Ammon's horn (tissue), 1 donor: ENCODE data around the gene NCS1.
A peak's percentile ranks its signal among the peaks of the same experiment; 100 is the strongest.

ENCODE experiments used
- DNase-seq: peaks from one replicate; pipeline ENCODE4 v3.0.0-alpha.2; 2016; ENCODE audit warnings: low spot score

Gene NCS1

DNA sequence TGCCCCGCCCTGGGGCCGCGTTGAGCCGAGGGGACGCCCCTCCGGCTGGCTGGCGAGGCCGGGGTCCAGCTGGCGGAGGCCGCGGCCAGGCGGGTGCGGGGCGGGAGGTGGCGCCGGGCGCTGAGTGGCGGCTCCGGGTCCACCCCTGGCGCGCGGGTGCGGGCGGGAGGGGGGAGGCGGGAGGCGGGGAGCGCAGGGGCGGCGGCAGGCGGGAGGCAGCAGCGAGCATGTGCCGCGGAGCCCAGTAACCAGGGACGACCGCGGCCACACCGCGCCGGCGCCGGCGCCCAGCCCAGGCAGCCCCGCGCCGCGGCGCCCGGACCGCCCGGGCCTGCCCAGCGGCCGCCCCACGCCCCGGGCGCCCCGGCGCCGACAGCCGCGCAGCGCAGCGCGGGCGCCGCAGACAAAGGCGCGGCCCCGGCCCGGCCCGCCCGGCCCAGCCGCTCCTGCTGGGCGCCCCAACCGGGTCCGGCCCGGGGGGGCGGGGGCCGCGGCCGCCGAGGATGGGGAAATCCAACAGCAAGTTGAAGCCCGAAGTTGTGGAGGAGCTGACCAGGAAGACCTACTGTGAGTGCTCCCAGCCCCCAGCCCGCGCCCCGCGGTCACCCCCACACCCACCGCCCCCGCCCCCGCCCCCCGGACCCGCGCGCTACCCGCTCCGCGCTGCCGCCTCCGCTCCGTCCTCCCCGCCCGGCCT, at the start of gene NCS1:
Gene NCS1, plus strand, starts transcription at position 244 of the 697 bp plus-strand sequence. Its CDS starts 260 bp downstream, at position 504.
- peak; percentile 85 for DNase-seq

DNA sequence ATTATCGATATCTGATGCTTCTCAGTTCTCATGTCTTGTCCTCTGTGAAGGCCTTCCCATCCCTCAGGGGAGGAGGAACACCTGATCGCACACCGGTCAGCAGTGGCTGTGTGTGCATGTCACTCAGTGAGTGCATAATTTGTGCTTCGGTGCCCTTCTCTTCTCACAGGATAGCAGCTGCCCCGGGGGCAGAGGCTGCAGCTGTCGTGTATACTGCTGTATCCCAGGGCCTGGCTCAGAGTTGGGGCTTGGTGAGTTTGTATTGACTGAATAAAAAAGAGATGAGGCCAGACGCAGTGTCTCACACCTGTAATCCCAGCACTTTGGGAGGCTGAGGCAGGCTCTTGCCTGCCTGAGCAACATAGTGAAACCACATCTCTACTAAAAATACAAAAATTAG, 49.7 kb upstream of the NCS1 start:
- no peak for DNase-seq

GRCh38 chr9:130124085-130124860, 47.9 kb upstream of the NCS1 start:
- no peak for DNase-seq

DNA sequence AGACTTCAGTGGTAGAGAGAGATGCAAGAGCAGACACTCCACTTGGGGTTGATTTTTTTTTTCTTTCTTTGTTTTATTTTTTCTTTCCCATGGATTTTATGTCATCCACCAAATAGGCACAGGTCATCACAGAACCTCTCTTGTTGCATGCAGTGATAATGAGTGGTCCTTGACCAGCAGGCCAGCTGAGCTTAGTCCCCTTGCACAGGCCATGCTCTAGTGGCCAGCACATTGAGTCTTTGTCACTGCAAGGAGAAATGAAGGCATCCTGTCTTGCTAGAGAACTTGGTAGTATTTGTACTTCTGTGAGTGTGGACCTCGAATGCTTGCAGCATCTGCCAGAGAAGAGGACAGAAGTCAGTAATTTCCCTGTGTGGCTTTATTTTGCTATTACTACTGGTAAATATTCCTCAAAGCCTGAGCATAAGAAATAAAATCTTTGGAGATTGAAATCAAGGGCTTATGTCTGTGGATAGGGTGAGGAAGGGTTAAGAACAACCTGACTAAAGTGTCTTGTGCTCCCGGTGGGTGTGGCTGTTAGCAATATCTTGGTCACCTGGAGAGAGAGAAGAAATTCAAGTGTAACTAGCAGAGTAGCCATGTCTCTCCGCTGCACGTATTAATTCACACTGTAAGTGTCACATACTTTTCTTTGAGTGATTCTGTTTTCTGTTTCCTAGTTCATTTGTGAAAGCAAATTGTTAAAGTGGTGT, 45.3 kb upstream of the NCS1 start:
- no peak for DNase-seq

GRCh38 chr9:130128251-130128650, 44.0 kb upstream of the NCS1 start:
- DNase-seq: no peak

GRCh38 chr9:130128733-130129431, 43.3 kb upstream of the NCS1 start:
- DNase-seq: peak; percentile 72

DNA sequence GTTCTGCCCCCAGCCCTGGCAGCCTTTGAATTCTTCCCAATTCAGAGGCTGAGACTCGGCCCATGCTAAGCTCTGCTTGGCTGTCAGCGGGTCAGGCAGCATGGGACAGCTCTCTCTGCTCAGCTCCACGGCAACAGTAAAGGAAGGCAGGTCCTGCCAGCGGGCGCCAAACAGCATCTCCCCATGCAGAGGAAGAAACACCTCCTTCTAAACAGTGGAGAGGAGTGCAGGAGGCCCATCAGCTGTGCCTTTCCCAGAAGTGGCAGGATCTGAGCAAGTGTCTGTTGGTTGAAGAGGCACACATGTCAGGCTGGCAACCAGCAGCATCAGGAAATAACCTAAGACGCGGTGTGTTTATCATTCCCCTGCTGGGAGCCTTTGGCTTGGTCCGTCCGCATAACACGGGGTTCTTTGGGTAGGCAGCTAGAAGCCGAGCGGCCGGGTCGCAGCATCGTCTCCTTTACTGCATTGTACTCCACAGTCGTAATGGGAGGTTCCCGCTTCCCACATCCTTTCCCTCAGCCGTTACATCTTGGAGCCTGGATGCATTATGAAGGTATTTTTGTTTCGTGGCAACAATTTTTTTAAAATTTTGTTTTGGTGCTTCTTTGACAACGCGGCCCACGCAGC, 42.7 kb upstream of the NCS1 start:
- no peak for DNase-seq

DNA sequence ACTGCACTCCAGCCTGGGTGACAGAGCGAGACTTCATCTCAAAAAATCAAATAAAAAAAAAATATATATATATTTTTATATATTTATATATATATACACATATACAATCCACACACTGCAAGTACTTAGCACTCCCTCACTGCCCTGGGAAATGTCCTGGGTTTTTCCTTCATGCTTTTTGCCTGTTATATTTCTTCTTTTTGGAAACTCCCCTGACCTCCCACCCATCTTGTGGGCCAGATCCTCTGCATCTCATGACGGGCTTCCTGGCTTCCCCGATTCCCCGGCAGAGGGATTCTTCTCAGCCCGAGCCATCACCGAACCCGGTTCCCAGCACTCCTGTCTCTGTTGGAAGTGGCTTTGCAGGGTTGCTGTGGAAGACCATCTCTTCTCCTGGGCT, 39.5 kb upstream of the NCS1 start:
- no peak for DNase-seq

DNA sequence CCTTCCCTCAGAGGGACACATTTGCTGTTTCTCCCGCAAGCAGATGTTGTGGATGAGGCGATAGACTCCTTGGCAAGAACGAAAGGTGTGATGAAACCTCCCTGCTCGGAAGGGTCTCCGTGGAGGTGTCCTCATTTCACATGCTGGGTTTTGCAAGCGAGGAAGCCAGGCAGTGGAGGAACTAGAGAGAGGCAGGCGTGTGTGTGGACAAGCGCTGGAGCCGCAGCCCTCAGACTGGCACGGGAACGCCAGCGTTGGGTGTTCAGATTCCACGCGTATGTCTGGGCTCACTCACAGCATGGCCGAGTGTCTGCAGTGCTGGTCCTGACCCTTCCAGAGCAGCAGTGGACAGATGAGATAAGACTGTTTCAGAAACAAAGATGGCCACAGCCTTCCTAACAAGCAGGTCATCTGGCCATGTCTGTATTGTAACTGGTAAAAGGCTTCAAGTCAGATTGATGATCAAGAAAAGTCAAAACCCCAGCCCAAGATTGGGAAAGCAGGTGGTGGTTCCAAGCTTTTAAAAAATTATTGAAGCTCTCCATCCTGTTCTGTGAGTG, 35.0 kb upstream of the NCS1 start:
- no peak for DNase-seq

GRCh38 chr9:130137641-130138081, 34.5 kb upstream of the NCS1 start:
- DNase-seq: peak; percentile 47

- DNase-seq: peak; percentile 35
Measured at GRCh38 chr9:130138171-130138653, 34.0 kb upstream of the NCS1 start.

- peak; percentile 85 for DNase-seq
Measured at GRCh38 chr9:130138791-130139190, 33.4 kb upstream of the NCS1 start.

DNA sequence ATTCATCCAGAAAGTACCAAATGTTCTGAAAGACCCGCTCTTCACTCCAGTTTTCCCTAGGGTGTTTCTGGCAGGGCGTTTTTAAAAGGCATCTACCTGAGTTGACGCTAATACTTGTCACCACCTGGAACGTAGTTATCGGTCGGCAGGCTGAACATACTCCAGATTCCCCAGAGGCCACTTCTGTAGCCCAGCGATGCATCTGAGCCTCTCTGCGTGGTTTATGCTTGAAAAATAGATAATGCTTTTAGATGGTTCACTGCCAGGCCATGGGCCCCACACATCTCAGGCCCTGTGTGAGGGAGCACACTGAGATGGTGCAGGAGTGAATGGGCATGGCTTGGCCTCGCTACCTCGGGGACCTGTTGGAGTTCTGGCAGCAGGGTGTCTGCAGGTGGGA, 33.0 kb upstream of the NCS1 start:
- no peak for DNase-seq

- peak; percentile 56 for DNase-seq
Measured at GRCh38 chr9:130140706-130141105, 31.5 kb upstream of the NCS1 start.

GRCh38 chr9:130142056-130142455, 30.1 kb upstream of the NCS1 start:
- DNase-seq: no peak

DNA sequence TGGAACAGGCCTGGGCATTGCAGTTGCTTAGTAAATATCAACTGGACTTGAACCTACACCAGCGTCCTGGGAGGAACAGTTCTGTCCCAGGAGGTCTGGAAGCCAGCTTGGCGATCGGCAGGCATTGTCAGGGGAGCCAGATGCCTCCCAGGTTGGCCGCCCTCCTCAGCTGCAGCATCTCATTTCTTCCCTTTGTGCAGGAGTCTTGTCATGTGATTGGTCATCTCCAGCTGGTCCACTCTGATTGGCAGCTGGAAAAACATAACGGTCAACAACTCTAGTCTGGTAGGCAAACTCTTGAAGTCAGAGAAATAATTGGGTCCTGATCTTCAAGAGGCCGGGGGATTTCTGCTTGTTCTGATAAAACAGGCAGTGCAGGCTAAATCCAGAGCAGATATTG, 29.6 kb upstream of the NCS1 start:
- DNase-seq: no peak

DNA sequence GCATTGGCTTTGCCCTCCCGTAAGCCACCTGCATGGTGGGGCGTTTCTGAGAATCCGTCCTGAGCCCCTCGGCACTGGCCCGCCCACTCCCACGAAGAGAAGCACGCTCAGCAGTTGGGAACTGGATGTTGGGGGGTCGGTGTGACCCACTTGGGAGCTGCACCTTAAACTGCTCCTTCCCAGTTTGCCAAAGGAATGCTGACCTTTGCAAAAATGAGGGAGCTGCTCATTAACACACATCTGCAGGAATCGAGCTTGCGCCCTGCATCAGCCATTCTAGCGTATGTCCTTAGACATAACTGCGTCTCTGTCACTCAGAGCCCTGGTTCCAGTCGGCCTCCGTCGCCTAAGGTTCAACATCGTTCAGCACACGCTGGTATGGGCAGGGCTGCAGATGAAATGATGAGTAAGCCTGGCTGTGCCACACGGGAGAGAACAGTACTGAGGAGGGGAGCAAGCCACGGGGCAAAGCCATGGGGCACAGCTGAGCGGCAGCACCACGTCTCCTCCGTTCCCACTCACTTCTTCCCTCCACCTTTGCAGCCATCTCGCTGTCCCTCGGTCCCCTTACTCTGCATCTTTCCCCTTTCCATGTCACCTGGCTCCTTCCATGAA, 28.8 kb upstream of the NCS1 start:
- DNase-seq: no peak

DNA sequence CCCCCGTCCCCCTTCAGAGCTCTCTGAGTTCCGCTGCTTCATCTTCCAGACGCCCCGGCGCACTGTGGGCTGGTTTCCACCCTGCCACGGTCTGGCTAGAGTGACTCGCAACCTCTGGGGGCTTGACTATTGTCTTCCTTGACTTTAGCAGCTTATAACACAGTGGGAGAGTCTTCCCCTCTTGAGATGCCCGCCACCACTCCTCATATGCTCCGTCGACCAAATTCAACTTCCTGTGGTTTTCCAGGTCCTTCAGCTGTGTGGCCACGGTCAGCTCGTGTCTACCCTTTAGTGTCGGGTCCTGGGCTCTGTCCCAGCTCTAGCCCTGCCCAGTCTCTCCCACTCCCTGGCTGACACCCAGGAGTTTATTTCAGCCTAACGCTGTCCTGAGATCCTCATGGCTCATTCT, 28.2 kb upstream of the NCS1 start:
- DNase-seq: no peak

DNA sequence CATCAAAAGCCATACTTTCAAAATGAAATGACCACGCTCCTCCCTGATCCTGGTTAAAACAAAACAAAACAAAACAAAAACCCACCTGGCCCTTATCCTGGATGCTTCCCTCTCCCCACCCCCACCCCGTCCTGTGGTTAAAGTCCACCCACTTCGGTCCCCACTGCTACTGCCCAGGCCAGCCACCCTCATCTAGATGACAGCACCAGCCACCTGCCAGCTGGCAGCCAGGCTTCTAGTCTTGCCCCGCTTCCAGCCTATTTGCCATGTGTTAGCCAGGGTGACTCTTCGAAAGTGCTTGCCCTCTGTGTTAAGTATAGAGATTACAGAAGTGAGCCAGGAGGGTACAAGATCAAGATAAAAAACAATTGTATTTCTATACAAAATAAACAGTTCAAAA, 27.5 kb upstream of the NCS1 start:
- no peak for DNase-seq

- no peak for DNase-seq
Measured at GRCh38 chr9:130145658-130146057, 26.5 kb upstream of the NCS1 start.

GRCh38 chr9:130147198-130147597, 25.0 kb upstream of the NCS1 start:
- DNase-seq: no peak
